Right atrium auricular region (tissue), 2 donors: Measurements from ENCODE around the gene ZNF862. TPM values are rescaled to one million over a fixed set of nuclear protein-coding genes. Genes with fewer than 3 reads are reported as not detected.

ENCODE experiments used
- DNase-seq: peaks from one replicate; pipeline ENCODE4 v3.0.0-alpha.2; 2019; ENCODE audit warnings: low spot score
- H3K27ac ChIP-seq, 2 donors: fragments of 200-600 bp; sonication (generic); 1 replicate in 1 of 2; 2 replicates in 1 of 2; pipeline ENCODE4 v1.5.1; 2016 to 2019
- H3K27me3 ChIP-seq, 2 donors: fragments of 200-600 bp; sonication (generic); one replicate each; pipeline versions ENCODE4 v1.5.1 to v1.6.0; 2017 to 2019
- H3K36me3 ChIP-seq: fragments of 200-600 bp; sonication (generic); one replicate; pipeline ENCODE4 v1.5.1; 2016
- H3K4me1 ChIP-seq, 2 donors: fragments of 200-600 bp; sonication (generic); one replicate each; pipeline versions ENCODE4 v1.5.1 to v1.6.0; 2017 to 2019
- H3K4me3 ChIP-seq, 2 donors: fragments of 200-600 bp; sonication (generic); 1 replicate in 1 of 2; 2 replicates in 1 of 2; pipeline ENCODE4 v1.5.1; 2017 to 2019; ENCODE audit warnings: mild to moderate bottlenecking in 1 of 2, moderate library complexity in 1 of 2
- H3K9me3 ChIP-seq, 2 donors: fragments of 200-600 bp; sonication (generic); one replicate each; pipeline ENCODE4 v1.5.1; 2019
- total RNA-seq, 2 donors: library from RNA; depleted of rRNA; stranded (reverse); fragments of >200 nt; gene quantifications; one replicate each; pipeline ENCODE4 v1.1.0, GENCODE V29; 2016
- TF ChIP-seq, protein P1 (sequence below), 2 donors: fragments of 200-600 bp; sonication (generic); IDR thresholded peaks; one replicate each; pipeline ENCODE4 v1.5.1; 2019; ENCODE audit warnings: antibody characterized with exemption in 2 of 2

The ZNF862 gene
- total RNA-seq, 2 donors from 2014 or later, result 7.0 to 11.0 TPM

DNA sequence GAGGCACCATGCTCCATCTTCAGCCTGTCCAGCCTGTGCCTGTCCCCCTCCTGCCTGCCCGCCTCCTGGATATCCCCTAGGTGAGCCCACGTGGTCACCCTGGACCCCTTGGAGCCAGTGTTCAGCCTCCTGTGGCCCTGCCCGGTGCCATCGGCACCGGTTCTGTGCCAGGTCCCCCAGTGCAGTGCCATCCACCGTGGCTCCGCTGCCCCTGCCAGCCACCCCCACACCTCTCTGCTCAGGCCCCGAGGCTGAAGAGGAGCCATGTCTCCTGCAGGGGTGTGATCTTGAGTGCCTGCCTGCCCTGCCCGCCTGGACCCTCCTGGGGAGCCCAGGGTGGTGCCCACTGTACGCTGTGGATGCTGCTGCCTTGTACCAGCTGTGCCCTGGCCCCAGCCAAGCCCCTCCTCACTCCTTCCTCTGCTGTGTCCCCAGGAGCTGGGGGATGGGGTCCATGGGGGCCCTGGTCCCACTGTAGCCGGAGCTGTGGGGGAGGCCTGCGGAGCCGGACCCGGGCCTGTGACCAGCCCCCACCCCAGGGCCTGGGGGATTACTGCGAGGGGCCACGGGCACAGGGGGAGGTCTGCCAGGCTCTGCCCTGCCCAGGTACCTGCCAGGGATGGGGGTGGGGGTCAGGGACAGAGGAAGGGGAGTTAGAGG is 26.2 kb upstream of the ZNF862 start:
- H3K36me3 ChIP-seq, result no peaks in the 10 kb centered on the region
- H3K4me3 ChIP-seq, result no peak overlapping the region
- H3K27me3 ChIP-seq, result no peaks in the 10 kb centered on the region
- TF ChIP-seq, protein P1, sequence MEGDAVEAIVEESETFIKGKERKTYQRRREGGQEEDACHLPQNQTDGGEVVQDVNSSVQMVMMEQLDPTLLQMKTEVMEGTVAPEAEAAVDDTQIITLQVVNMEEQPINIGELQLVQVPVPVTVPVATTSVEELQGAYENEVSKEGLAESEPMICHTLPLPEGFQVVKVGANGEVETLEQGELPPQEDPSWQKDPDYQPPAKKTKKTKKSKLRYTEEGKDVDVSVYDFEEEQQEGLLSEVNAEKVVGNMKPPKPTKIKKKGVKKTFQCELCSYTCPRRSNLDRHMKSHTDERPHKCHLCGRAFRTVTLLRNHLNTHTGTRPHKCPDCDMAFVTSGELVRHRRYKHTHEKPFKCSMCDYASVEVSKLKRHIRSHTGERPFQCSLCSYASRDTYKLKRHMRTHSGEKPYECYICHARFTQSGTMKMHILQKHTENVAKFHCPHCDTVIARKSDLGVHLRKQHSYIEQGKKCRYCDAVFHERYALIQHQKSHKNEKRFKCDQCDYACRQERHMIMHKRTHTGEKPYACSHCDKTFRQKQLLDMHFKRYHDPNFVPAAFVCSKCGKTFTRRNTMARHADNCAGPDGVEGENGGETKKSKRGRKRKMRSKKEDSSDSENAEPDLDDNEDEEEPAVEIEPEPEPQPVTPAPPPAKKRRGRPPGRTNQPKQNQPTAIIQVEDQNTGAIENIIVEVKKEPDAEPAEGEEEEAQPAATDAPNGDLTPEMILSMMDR (IDR thresholded peaks at IDR 0.05), result no peak
- no peak for DNase-seq
- H3K27ac ChIP-seq, result no peak overlapping the region
- no peaks in the 10 kb centered on the region for H3K9me3 ChIP-seq
- no peaks in the 10 kb centered on the region for H3K4me1 ChIP-seq

DNA sequence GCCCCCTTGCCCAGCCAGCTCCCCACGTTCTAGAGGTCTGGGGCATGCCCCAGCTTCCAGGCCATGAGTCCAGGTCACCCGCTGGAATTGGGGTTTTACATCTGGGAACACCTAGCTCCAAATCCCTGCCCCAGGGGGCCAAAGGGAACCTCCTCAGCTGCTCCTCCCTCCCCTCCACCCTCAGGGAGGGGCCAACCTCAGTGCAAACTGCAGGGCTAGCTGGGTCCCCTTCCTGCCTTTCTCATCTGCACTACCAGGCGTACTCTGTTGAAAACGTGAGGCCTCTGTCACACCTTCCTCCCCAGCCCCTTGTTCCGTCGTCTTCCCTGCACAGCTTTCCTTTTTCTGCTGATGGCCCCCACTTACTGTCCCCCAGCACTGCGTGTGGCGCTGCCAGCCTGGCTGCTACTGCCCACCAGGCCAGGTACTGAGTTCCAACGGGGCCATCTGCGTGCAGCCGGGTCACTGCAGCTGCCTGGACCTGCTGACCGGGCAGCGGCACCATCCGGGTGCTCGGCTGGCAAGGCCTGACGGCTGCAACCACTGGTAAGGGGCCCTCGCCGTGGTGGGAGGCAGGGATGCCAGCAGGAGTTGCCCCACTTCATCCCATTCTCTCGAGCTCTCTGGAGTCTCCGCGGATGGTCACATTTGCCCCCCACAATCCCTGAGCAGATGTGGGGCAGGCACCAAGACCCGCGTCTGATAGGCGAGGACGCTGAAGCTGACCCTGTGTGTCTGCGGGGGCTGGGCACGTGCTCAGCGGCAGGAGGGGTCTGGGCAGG is 24.7 kb upstream of the ZNF862 start:
- Histone ChIP-seq H3K9me3 (no peaks in the 10 kb centered on the region), H3K4me3 (no peak overlapping the region), H3K27me3 (no peaks in the 10 kb centered on the region), H3K4me1 (no peaks in the 10 kb centered on the region), H3K36me3 (no peaks in the 10 kb centered on the region), H3K27ac (no peak overlapping the region)
- DNase-seq, result no peak
- TF ChIP-seq, protein P1 (IDR thresholded peaks at IDR 0.05), result no peak

DNA sequence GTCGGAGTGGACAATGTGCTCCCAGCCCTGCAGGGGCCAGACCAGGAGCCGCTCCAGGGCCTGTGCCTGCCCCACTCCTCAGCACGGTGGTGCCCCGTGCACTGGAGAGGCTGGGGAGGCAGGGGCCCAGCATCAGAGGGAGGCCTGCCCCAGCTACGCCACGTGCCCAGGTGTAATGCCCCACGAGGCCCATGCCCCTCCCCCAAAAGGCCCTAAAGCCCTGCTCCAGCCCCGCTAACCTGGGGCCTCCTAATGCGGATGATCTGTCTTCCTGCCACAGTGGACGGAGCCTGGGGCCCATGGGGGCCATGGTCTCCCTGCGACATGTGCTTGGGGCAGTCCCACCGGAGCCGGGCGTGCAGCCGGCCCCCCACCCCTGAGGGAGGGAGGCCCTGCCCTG is 23.7 kb upstream of the ZNF862 start:
- H3K27ac ChIP-seq, result no peak overlapping the region
- TF ChIP-seq, protein P1 (IDR thresholded peaks at IDR 0.05), result no peak

DNA sequence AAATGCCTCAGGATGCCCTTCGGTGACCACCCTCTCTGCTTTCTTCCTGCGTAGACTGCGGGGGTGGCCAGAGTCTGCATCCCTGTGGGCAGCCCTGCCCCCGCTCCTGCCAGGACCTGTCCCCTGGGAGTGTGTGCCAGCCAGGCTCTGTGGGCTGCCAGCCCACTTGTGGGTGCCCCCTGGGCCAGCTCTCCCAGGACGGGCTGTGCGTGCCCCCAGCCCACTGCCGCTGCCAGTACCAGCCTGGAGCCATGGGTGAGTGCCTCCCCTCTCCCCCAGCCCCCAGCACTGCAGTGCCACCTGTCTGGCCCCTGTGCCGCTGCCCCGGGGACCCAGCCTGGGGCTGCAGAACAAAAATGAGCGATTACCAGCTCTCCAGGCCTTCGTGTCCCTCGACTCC is 23.1 kb upstream of the ZNF862 start:
- DNase-seq, result no peak
- Histone ChIP-seq H3K9me3 (no peaks in the 10 kb centered on the region), H3K4me3 (no peak overlapping the region), H3K27me3 (no peaks in the 10 kb centered on the region), H3K36me3 (no peaks in the 10 kb centered on the region), H3K27ac (no peak overlapping the region), H3K4me1 (no peaks in the 10 kb centered on the region)
- TF ChIP-seq, protein P1 (IDR thresholded peaks at IDR 0.05), result no peak

More for the DNA sequence above, 23.7 kb upstream of the ZNF862 start:
- Histone ChIP-seq H3K4me3 (no peak overlapping the region), H3K27me3 (no peaks in the 10 kb centered on the region), H3K9me3 (no peaks in the 10 kb centered on the region), H3K36me3 (no peaks in the 10 kb centered on the region), H3K4me1 (no peaks in the 10 kb centered on the region)
- DNase-seq, result no peak

DNA sequence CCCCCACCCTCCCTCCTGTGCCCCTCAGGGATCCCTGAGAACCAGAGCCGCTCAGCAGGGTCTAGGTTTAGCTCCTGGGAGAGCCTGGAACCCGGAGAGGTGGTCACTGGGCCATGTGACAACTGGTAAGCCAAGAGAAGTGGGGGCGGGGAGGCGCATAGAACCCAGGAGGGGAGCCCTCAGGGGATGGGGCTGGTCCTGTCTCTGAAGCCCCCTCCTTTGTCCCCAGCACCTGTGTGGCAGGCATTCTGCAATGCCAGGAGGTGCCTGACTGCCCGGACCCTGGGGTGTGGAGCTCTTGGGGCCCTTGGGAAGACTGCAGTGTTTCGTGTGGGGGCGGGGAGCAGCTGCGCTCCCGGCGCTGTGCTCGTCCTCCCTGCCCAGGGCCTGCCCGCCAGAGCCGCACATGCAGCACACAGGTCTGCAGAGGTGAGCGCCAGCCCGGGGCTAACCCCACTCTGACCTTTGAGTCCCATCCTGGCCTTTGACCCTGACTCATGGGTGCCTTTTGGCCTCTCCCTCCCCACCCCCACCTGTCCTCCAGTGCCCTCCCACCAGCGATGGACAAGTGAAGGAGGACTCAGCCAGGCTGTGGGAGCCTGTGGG is 22.4 kb upstream of the ZNF862 start:
- no peaks in the 10 kb centered on the region for H3K9me3 ChIP-seq
- no peaks in the 10 kb centered on the region for H3K4me1 ChIP-seq
- H3K27ac ChIP-seq, result no peak overlapping the region
- no peaks in the 10 kb centered on the region for H3K27me3 ChIP-seq
- H3K4me3 ChIP-seq, result no peak overlapping the region
- TF ChIP-seq, protein P1 (IDR thresholded peaks at IDR 0.05), result no peak
- no peak for DNase-seq
- no peaks in the 10 kb centered on the region for H3K36me3 ChIP-seq
